Pancreas (tissue), 10 donors: Measurements from ENCODE around the gene COLEC11. TPM values are rescaled to one million over a fixed set of nuclear protein-coding genes. Genes with fewer than 3 reads are reported as not detected.

ENCODE experiments used
- ATAC-seq, 4 donors: fragments of 200-7000 bp; cut with Tn5 transposase; one replicate each; pipeline versions ENCODE4 v1.8.0 to v1.9.1; 2020; ENCODE audit warnings: mild to moderate bottlenecking in 4 of 4, moderate library complexity in 4 of 4
- DNase-seq, 6 donors: peaks; one replicate each; pipeline ENCODE4 v3.0.0-alpha.2; 2020
- FAIRE-seq: peaks from 2 replicates; lab custom pipeline; 2012; peaks lifted over from hg19 to GRCh38; lab: Jason Lieb, UNC
- H3K27ac ChIP-seq, 4 donors: fragments of 200-600 bp; sonication (generic); 1 replicate in 3 of 4; 2 replicates in 1 of 4; pipeline versions ENCODE4 v1.5.0 to v1.8.0; 2020
- H3K27me3 ChIP-seq, 4 donors: fragments of 200-600 bp; one replicate each; pipeline ENCODE4 v1.8.0; 2021
- H3K36me3 ChIP-seq, 3 donors: fragments of 200-600 bp; sonication (generic) in 1 of 3; one replicate each; pipeline versions ENCODE4 v1.5.0 to v1.8.0; 2020 to 2021
- H3K4me1 ChIP-seq, 3 donors: fragments of 200-600 bp; one replicate each; pipeline ENCODE4 v1.8.0; 2021
- H3K4me3 ChIP-seq, 4 donors: fragments of 200-600 bp; sonication (generic) in 2 of 4; one replicate each; pipeline versions ENCODE4 v1.5.0 to v1.8.0; 2020 to 2021
- H3K9me3 ChIP-seq, 4 donors: fragments of 200-600 bp; one replicate each; pipeline ENCODE4 v1.8.0; 2021
- WGBS, 2 donors: extraction: QIAGEN DNeasy Blood & Tissue Kit; methylation state at CpG; one replicate each; pipeline ENCODE4 v1.1.7; 2013; 5-methylcytosine and 5-hydroxymethylcytosine counted together
- intact Hi-C, 3 donors: fragments of 100-400 bp; cut with DNase I; formaldehyde crosslinking; loops; one replicate each; pipeline versions ENCODE4 v1.11.1 to v1.14.2; 2022
- polyA plus RNA-seq, 2 donors: library from polyadenylated mRNA; stranded (reverse); fragments of 200-250 nt; gene quantifications; one replicate each; pipeline ENCODE4 v1.2.3, GENCODE V29; 2013
- total RNA-seq, 6 donors: library from RNA; stranded (reverse); fragmentation: NEBNext Ultra II Directional in 4 of 6; extraction: Animal tissue kit (Norgen Biotek cat#: 25700) in 4 of 6; gene quantifications; one replicate each; pipeline versions ENCODE4 v1.2.1 to v1.2.4, GENCODE V29; 2021 to 2023
- TF ChIP-seq, protein P1 (sequence below), 4 donors: fragments of 200-600 bp; sonication (generic) in 3 of 4; IDR thresholded peaks; one replicate each; pipeline versions ENCODE4 v1.5.0 to v1.8.0; 2021; ENCODE audit warnings: antibody characterized with exemption in 4 of 4
- donor health status: healthy with polysubstance abuse.
- donor health status: DM: no; HTN: no; CAD: no; lungs with moderate emphysema.
- donor health status: DM: no; HTN: no; CAD: no.
- donor health status: control.
- donor health status: control.
- donor health status: Bipolar disorder and iron deficiency.
- donor health status: DM: yes; HTN: yes; CAD: no.
- donor health status: DM: no; HTN: no; CAD: no.
- donor health status: DM: no; HTN: no; CAD: no.
- donor health status: DM: yes; HTN: yes; CAD: no.

COLEC11 gene
- total and polyA plus RNA-seq, 8 donors: 2.0 to 11.9 (median 3.5) TPM

DNA sequence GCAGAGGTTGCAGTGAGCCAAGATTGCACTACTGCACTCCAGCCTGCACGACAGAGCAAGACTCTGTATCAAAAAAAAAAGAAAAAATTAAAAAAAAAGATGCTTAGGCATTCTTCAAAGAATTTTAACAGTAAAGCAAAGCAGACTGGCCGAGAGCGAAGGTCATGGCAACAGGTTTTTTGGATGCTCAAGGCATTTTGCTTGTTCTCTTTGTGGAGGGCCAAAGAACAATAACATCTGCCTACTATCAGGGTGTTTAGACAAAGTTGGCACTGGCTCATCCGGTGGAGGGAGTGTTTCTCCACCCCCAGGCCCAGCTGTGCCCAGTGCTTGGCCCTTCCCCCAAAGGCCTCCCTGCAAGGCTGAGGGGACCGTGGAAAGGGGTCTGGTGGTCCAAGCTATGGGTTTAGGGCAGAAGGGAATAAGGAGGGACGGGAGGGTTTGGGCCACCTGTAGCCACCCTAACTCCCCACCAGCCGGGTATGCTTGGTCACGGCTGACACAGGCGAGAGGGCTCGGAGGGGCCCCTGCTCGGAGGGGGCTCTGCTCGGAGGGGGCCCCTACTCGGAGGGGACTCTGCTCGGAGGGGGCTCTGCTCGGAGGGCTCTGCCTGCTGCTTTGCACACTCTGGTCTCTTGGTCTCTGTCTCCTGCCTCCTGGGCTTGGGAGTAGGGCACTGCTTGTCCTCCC lies 36.4 kb downstream of the COLEC11 start:
- intact Hi-C loops: no loop called here
- Histone ChIP-seq H3K27me3 (no peaks in the 10 kb centered on the region), H3K36me3 (no peaks in the 10 kb centered on the region), H3K4me1 (no peaks in the 10 kb centered on the region), H3K9me3 (no peaks in the 10 kb centered on the region), H3K4me3 (no peak overlapping the region), H3K27ac (no peak overlapping the region)
- ATAC-seq (no peak), DNase-seq (no peak), FAIRE-seq (no peak)
- TF ChIP-seq, protein P1, sequence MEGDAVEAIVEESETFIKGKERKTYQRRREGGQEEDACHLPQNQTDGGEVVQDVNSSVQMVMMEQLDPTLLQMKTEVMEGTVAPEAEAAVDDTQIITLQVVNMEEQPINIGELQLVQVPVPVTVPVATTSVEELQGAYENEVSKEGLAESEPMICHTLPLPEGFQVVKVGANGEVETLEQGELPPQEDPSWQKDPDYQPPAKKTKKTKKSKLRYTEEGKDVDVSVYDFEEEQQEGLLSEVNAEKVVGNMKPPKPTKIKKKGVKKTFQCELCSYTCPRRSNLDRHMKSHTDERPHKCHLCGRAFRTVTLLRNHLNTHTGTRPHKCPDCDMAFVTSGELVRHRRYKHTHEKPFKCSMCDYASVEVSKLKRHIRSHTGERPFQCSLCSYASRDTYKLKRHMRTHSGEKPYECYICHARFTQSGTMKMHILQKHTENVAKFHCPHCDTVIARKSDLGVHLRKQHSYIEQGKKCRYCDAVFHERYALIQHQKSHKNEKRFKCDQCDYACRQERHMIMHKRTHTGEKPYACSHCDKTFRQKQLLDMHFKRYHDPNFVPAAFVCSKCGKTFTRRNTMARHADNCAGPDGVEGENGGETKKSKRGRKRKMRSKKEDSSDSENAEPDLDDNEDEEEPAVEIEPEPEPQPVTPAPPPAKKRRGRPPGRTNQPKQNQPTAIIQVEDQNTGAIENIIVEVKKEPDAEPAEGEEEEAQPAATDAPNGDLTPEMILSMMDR (IDR thresholded peaks at IDR 0.05): no peak
- WGBS, 2 donors: 77 to 86% methylated on average over 15 of the region's 15 CpGs

DNA sequence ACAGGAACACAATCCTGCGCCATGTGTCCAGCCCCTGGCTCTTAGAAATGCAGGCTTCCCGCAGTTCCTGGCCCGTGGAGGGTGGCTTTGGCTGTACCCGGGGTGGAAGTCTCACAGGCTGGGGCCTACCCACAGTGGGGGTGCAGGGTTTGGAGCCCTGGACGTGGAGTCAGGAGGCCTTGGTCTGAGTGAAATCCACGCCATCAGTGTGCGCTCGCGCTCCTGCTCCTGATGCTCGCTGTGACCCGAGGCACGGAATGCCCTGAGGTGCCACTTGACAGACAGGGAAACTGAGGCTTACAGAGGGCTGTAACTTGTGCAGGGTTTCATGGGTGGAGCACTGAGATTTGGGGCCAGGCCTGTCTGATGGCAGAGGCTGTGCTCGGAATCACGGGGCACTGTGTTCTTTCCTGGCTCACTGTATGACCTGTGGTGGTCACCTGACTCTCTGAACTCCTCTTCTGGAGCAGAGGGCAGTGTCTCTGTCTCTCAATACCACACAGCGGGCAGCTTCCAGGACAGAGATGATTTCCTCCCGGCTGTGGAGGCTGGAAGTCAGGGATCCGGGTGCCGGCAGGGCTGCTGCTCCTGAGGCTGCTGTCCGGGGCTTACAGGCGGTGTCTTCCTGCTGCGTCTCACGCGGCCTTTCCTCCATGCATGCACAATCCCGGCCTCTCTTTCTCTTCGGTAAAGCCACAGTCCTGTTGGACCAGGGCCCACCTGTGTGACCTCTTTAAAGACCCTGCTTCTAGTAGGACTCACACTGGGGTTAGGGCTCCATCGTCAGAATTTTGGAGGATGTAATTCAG lies 37.1 kb downstream of the COLEC11 start:
- TF ChIP-seq, protein P1 (IDR thresholded peaks at IDR 0.05): no peak
- H3K36me3 ChIP-seq: no peaks in the 10 kb centered on the region
- no peaks in the 10 kb centered on the region for H3K4me1 ChIP-seq
- ATAC-seq: no peak
- H3K4me3 ChIP-seq: no peak overlapping the region
- DNase-seq: peak in 1 of 6 donors; percentile 17
- H3K27me3 ChIP-seq: no peaks in the 10 kb centered on the region
- no peak for FAIRE-seq
- intact Hi-C loops: no loop called here
- 85 to 90% methylated on average over 26 of the region's 26 CpGs for WGBS, 2 donors
- no peaks in the 10 kb centered on the region for H3K9me3 ChIP-seq
- H3K27ac ChIP-seq: no peak overlapping the region

GRCh38 chr2:3633089-3633981 lies 38.4 kb downstream of the COLEC11 start:
- H3K9me3 ChIP-seq: no peaks in the 10 kb centered on the region
- FAIRE-seq: no peak
- no peak overlapping the region for H3K4me3 ChIP-seq
- TF ChIP-seq, protein P1 (IDR thresholded peaks at IDR 0.05): no peak
- intact Hi-C loops: no loop called here
- ATAC-seq: peak in 1 of 4 donors; percentile 18
- H3K27ac ChIP-seq: no peak overlapping the region
- 73 to 80% methylated on average over 33 of the region's 33 CpGs for WGBS, 2 donors
- H3K36me3 ChIP-seq: no peaks in the 10 kb centered on the region
- H3K4me1 ChIP-seq: no peaks in the 10 kb centered on the region
- no peaks in the 10 kb centered on the region for H3K27me3 ChIP-seq
- DNase-seq: peak in 2 of 6 donors; percentile 6 to 36

DNA sequence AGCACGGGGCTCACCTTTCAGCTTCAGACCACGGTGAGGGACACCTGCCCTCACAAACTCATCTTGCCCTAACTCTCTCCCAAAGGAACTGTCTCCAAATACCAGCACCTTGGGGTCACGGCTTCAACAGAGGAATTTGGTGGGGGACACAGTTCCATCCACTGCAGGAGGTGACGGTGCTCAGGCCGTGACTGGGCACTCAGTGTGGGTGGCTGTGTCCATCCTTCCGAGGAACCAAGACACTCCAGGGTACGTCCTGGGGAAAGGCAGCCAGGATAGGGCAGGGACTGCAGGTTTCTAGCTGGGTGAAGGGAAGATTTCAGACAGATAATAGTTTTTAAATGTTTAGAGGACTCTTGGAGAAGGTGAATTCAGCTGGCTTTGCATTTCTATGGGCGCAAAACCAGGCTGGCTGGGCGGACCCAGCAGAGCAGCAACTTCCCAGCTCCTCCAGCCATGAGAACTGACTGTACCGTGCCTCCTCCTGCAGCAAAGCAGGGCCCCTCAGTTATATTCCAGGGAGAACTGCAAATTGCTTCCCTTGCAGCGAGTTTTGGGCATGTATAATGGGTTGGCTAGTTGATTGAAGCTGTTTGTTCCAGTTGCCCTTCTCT lies 39.2 kb downstream of the COLEC11 start:
- no peaks in the 10 kb centered on the region for H3K27me3 ChIP-seq
- intact Hi-C loops: no loop called here
- ATAC-seq (no peak), DNase-seq (peak in 1 of 6 donors; percentile 21), FAIRE-seq (no peak)
- no peaks in the 10 kb centered on the region for H3K36me3 ChIP-seq
- no peaks in the 10 kb centered on the region for H3K4me1 ChIP-seq
- no peak overlapping the region for H3K4me3 ChIP-seq
- WGBS, 2 donors: 76 to 95% methylated on average over 11 of the region's 11 CpGs
- H3K9me3 ChIP-seq: no peaks in the 10 kb centered on the region
- TF ChIP-seq, protein P1 (IDR thresholded peaks at IDR 0.05): no peak
- H3K27ac ChIP-seq: no peak overlapping the region
